ENCODE data around the gene IWS1.
"Not testable (repeated sequence)": the region's sequence is repeated elsewhere in the genome, so short reads cannot be mapped to it uniquely, and the experiment has no call there.

IWS1 gene

DNA sequence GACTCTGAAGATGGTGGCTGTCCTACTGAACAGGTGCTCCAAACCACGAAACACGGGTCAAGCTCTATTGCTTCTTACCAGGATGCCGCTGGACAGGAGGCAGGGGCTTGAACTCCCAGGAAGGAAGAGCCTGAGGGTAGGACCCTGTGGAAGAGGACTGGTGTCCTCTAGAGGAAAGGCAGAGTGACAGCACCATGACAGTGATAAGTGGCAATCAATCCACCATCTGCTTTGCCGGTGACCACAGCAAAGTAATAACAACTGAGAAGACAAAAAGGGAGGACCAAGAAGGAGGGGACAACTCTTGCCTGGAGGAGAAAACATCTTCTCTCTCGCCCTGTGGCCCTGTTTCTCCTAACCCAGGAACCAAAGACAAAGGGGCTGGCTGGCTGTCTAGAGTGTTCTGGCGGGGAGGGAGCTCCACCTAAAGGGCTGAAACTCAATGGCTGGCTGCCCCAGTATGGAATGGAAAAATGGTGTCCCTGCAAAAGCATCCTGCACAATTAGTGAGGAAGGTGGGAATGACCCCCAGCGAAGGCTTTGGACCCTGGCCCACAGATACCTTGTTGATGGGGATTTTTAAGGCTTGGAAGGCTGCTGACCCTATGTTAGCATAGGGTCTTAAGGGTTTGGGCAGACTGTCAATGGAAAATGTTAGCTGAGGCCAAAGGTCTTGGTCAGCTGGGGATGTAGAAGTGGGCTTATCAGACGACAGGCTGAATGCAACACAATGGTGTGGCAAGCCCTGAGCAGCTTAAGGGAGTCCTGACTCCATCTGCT is 72.7 kb downstream of the IWS1 start:
- no peak for DNase-seq

- no peak for DNase-seq
Observed at GRCh38 chr2:127453013-127453391, 73.3 kb downstream of the IWS1 start.

GRCh38 chr2:127452423-127452822 is 73.9 kb downstream of the IWS1 start:
- not testable (repeated sequence) for DNase-seq

GRCh38 chr2:127451981-127452380 is 74.3 kb downstream of the IWS1 start:
- no peak for DNase-seq

DNA sequence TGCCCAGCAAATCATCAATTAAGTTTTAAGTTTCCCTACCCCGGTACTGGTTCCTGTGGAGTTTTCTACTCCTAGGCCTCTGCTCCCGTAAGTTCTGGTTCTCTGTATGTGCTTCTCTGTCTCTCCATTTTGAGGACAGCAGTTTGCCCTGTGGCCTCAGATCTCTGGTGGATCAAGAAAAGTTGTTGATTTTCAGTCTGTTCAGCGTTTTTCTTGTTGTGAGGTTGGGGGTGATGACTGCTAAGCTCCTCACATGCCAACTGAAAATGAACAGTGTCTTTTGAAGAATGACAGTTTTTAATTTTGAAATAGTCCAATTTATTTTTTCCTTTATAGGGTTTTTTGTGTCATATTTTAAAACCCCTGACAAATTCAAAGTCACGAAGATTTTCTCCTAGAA is 76.4 kb downstream of the IWS1 start:
- no peak for DNase-seq

GRCh38 chr2:127449414-127449813 is 76.9 kb downstream of the IWS1 start:
- DNase-seq, result no peak

GRCh38 chr2:127448526-127448925 is 77.8 kb downstream of the IWS1 start:
- no peak for DNase-seq

- DNase-seq, result no peak
Observed at GRCh38 chr2:127439343-127439742, 86.9 kb downstream of the IWS1 start.

DNA sequence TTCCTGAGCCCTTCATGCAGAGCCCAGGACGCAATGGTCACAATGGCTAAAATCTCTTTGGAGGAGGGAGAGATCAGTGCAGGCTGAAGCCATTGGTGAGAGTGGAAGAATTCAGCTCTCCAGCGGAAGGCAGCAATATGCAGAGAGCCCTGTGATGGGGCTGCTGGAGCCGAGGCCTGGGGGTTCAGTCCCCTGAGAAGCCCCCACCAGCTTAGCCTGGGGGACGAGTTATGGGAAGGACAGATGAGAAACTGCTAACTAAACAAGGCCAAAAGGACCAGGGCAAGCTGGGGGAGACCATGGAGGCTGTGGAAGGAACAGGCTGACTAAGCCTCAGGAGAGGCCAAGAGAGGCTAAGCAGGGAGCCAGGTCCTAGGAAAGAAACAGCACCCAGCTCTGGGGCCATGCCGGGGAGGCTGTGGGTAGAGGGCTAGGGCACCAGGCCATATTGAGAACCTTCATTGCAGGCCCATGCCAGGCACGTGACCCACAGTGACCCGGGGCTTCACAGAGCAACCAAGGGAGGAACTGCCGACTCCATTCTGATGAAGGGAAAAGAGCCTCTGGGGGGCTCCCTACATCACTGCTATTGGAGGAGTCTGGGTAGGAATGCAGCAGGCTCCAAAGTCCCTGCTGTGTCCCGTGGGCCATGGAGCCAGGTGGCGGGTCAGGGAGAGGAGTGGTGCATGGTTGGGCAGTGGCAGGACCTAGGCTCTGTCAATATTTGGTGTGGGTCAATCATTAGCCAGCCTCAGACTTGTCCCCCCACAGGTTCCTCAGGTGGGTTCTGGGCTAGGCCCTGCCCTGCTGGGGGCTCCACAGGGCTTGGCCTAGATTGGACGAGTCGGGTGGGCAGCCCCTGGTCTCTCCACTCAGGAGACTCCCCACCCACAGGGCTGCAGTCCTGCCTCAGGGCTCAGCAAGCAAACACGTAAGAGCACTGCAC is 88.2 kb downstream of the IWS1 start:
- DNase-seq, result no peak

DNA sequence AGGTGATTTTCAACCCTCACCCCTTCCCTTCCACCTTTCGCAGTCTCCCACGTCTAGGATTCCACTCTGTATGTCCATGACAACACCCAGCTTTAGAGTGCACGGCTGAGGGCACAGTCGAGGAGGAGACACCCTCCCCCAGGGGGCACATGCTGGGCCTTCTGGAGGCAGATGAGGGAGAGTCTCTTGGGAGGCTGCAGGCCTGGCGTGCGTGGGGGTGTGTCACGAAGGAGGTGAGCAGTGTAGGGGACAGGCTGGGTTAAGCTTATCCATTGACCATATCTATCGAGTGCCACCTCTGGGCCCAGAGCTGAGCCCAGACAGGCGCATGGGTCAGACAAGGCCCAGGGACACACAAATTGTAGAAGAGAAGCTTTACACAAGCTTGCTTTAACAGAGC is 89.2 kb downstream of the IWS1 start:
- no peak for DNase-seq

DNA sequence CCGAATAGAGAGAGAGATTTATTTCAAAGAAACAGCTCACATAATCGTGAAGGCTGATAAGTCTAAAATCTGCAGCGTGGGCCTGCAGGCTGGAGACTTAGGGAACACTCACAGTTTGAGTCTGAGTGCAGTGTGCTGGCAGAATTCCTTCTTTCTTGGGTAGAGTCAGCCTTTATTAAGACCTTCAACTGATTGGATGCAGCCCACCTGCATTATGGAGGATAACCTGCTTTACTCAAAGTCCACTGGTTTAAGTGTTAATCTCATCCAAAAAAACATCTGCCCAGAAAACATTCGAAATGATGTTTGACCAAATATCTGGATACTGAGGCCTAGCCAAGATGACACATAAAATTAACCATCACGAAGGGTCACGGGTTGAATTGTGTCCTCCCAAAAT is 91.8 kb downstream of the IWS1 start:
- DNase-seq, result no peak

- no peak for DNase-seq
Observed at GRCh38 chr2:127431408-127432023, 94.8 kb downstream of the IWS1 start.
